SK-N-SH (cell line): ENCODE results near the gene MAGI2. TPM values are rescaled to one million over a fixed set of nuclear protein-coding genes. Genes with fewer than 3 reads are reported as not detected.

ENCODE experiments used
- CTCF ChIA-PET: fragments of 300-600, 350-600 bp; formaldehyde crosslinking; extraction: SDS; loops from one replicate; lab custom pipeline; 2021; lab: Yijun Ruan, JAX
- POLR2A ChIA-PET: fragments of 350-600 bp; sonication (Branson Sonifier 250); formaldehyde crosslinking; extraction: SDS; loops from one replicate; lab custom pipeline; 2020; ENCODE audit warnings: antibody characterized with exemption, inconsistent platforms; lab: Yijun Ruan, JAX
- DNase-seq: peaks from one replicate; pipeline ENCODE4 v3.0.0; 2012
- H2AFZ ChIP-seq: fragments of 200-600 bp; sonication (generic); 2 replicates; pipeline ENCODE4 v1.8.1; 2016; ENCODE audit warnings: antibody characterized with exemption, mild to moderate bottlenecking, low read depth
- H3F3A ChIP-seq: fragments of 200-600 bp; sonication (generic); replicated peaks from 2 replicates; pipeline ENCODE3; 2016; ENCODE audit warnings: antibody characterized with exemption, mild to moderate bottlenecking; ENCODE audit not compliant: insufficient read depth
- H3K27ac ChIP-seq, 2 experiments: fragments of 200-500 bp in 1 of 2; fragments of 200-600 bp in 1 of 2; sonication (Bioruptor generic) in 1 of 2; sonication (generic), shearing (Covaris generic) in 1 of 2; 2 replicates each; pipeline versions ENCODE4 v1.5.1 to v1.6.1; 2014 to 2016; ENCODE audit warnings: low read depth in 2 of 2, inconsistent platforms in 1 of 2, low read length in 1 of 2, mild to moderate bottlenecking in 1 of 2, mixed read lengths in 1 of 2
- H3K27me3 ChIP-seq: fragments of 200-600 bp; sonication (generic), shearing (Covaris generic); 2 replicates; pipeline ENCODE4 v1.6.1; 2016; ENCODE audit warnings: mixed run types; ENCODE audit not compliant: insufficient read depth
- H3K36me3 ChIP-seq, 2 experiments: fragments of 200-500 bp in 1 of 2; fragments of 200-600 bp in 1 of 2; sonication (Bioruptor generic) in 1 of 2; sonication (generic) in 1 of 2; replicated peaks in 1 of 2; 2 replicates each; pipeline versions ENCODE3 to v1.5.1; 2014 to 2016; ENCODE audit warnings: low read length in 1 of 2, mild to moderate bottlenecking in 1 of 2; ENCODE audit not compliant: insufficient read depth in 2 of 2, control insufficient read depth in 1 of 2
- H3K4me1 ChIP-seq, 2 experiments: fragments of 200-500 bp in 1 of 2; fragments of 200-600 bp in 1 of 2; sonication (Bioruptor generic) in 1 of 2; sonication (generic), shearing (Covaris generic) in 1 of 2; 2 replicates each; pipeline versions ENCODE4 v1.5.1 to v1.6.1; 2014 to 2016; ENCODE audit warnings: low read depth in 1 of 2, low read length in 1 of 2, mixed run types in 1 of 2; ENCODE audit not compliant: insufficient read depth in 2 of 2, control insufficient read depth in 1 of 2
- H3K4me2 ChIP-seq: fragments of 200-600 bp; sonication (generic), shearing (Covaris generic); 2 replicates; pipeline ENCODE4 v1.6.1; 2017; ENCODE audit warnings: mixed run types
- H3K4me3 ChIP-seq, 2 experiments: fragments of 200-500 bp in 1 of 2; fragments of 200-600 bp in 1 of 2; sonication (Bioruptor generic) in 1 of 2; sonication (generic), shearing (Covaris generic) in 1 of 2; 2 replicates each; pipeline versions ENCODE4 v1.5.1 to v1.8.1; 2014 to 2016; ENCODE audit warnings: low read depth in 2 of 2, inconsistent platforms in 1 of 2, low read length in 1 of 2, mild to moderate bottlenecking in 1 of 2, mixed read lengths in 1 of 2, moderate library complexity in 1 of 2
- H3K79me2 ChIP-seq: fragments of 200-600 bp; sonication (generic); 2 replicates; pipeline ENCODE4 v1.8.1; 2017; ENCODE audit warnings: mild to moderate bottlenecking; ENCODE audit not compliant: insufficient read depth
- H3K9ac ChIP-seq: fragments of 200-600 bp; sonication (generic); 2 replicates; pipeline ENCODE4 v1.6.1; 2017; ENCODE audit warnings: mixed run types
- H3K9me2 ChIP-seq: fragments of 200-600 bp; sonication (generic); 2 replicates; pipeline ENCODE4 v1.6.1; 2017; ENCODE audit warnings: mixed run types
- H3K9me3 ChIP-seq: fragments of 200-600 bp; sonication (generic); 2 replicates; pipeline ENCODE4 v1.6.1; 2017; ENCODE audit warnings: mixed run types, mild to moderate bottlenecking, moderate library complexity
- H4K20me1 ChIP-seq: fragments of 200-600 bp; sonication (generic); 2 replicates; pipeline ENCODE4 v1.6.1; 2017; ENCODE audit warnings: mild to moderate bottlenecking, mixed run types; ENCODE audit not compliant: insufficient read depth
- CHD2 ChIP-seq: fragments of 150-350 bp; IDR thresholded peaks from 2 replicates; pipeline ENCODE4 v1.6.1; 2018; ENCODE audit warnings: low read length; ENCODE audit not compliant: partially characterized antibody
- EP300 ChIP-seq, 2 experiments: IDR thresholded peaks; 2 replicates each; pipeline versions ENCODE4 v1.4.0 to v1.6.1; 2012; ENCODE audit warnings: borderline replicate concordance in 1 of 2, low read depth in 1 of 2, low read length in 1 of 2
- EZH2phosphoT487 ChIP-seq: fragments of 200-600 bp; sonication (generic); IDR thresholded peaks from 2 replicates; pipeline ENCODE4 v1.6.1; 2017; ENCODE audit warnings: low read depth, mixed run types, mild to moderate bottlenecking, antibody characterized with exemption, moderate library complexity, borderline replicate concordance
- GATA2 ChIP-seq: sonication (generic); formaldehyde crosslinking; IDR thresholded peaks from 2 replicates; pipeline ENCODE4 v1.5.0; 2020; ENCODE audit warnings: mild to moderate bottlenecking, missing genetic modification reagents
- IRF3 ChIP-seq: fragments of 150-350 bp; IDR thresholded peaks from 2 replicates; pipeline ENCODE4 v1.6.1; 2016; ENCODE audit warnings: mild to moderate bottlenecking, low read depth, low read length
- JUND ChIP-seq: IDR thresholded peaks from 2 replicates; pipeline ENCODE4 v1.4.0; 2012
- MAX ChIP-seq: IDR thresholded peaks from 2 replicates; pipeline ENCODE4 v1.4.0; 2012; ENCODE audit warnings: low read depth
- NFIC ChIP-seq: IDR thresholded peaks from 2 replicates; pipeline ENCODE4 v1.4.0; 2012; ENCODE audit warnings: borderline replicate concordance
- NRF1 ChIP-seq: IDR thresholded peaks from 2 replicates; pipeline ENCODE4 v1.6.1; 2012; ENCODE audit warnings: low read depth, mild to moderate bottlenecking, low read length
- POLR2AphosphoS5 ChIP-seq: IDR thresholded peaks from 2 replicates; pipeline ENCODE4 v1.6.1; 2012; ENCODE audit warnings: low read depth, low read length
- RCOR1 ChIP-seq: fragments of 150-350 bp; IDR thresholded peaks from 2 replicates; pipeline ENCODE4 v1.6.1; 2017; ENCODE audit warnings: antibody characterized with exemption, low read length
- RFX5 ChIP-seq: IDR thresholded peaks from 2 replicates; pipeline ENCODE4 v1.6.1; 2012; ENCODE audit warnings: mild to moderate bottlenecking, improper control_type of control experiment, low read length
- SIN3A ChIP-seq: IDR thresholded peaks from 2 replicates; pipeline ENCODE4 v1.6.1; 2012; ENCODE audit warnings: low read depth, mild to moderate bottlenecking, low read length, moderate library complexity, borderline replicate concordance
- TCF12 ChIP-seq: IDR thresholded peaks from 2 replicates; pipeline ENCODE4 v1.4.0; 2012
- TEAD4 ChIP-seq: IDR thresholded peaks from 2 replicates; pipeline ENCODE4 v1.4.0; 2012; ENCODE audit warnings: mild to moderate bottlenecking, borderline replicate concordance; ENCODE audit not compliant: insufficient read depth
- WGBS: methylation state at CpG from one replicate; pipeline ENCODE4 v1.1.6; 2017; ENCODE audit warnings: low lambda C conversion rate; 5-methylcytosine and 5-hydroxymethylcytosine counted together
- polyA plus RNA-seq, 3 experiments: library from polyadenylated mRNA; depleted of rRNA; stranded (reverse); fragments of >200 nt; gene quantifications; 2 replicates each; pipeline ENCODE4 v1.2.3, GENCODE V29; 2012
- TF ChIP-seq, protein P1 (sequence below): IDR thresholded peaks from 2 replicates; pipeline ENCODE4 v1.6.1; 2012; ENCODE audit warnings: mild to moderate bottlenecking, low read depth, low read length, moderate library complexity
- TF ChIP-seq, protein P2 (sequence below): IDR thresholded peaks from 2 replicates; pipeline ENCODE4 v1.4.0; 2012; ENCODE audit warnings: low read depth, borderline replicate concordance
- TF ChIP-seq, protein P3 (sequence below): IDR thresholded peaks from 2 replicates; pipeline ENCODE4 v1.4.0; 2012; ENCODE audit warnings: low read depth, borderline replicate concordance

The MAGI2 gene
- polyA plus RNA-seq, 1 of the 3 experiments (the other 2 are of a cell fraction) = 1.1 TPM

DNA sequence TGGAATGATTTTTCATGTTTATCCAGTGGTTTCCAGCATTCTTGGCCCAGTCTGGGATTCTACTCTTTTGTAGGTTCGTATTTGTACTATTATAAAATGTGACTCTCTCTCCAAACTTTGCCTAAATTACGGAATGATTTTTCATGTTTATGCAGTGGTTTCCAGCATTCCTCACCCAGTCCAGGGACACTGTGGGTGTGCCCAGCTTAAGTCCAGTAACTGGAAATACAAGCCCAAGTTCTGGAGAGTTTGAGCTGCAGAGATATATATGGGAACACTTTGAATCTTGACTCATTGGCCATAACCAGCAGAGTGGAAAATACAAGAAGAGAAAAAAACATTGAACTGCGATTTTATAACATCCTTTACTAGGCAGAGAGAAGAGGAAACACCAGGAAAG, 5.9 kb upstream of the MAGI2 start:
- TF ChIP-seq POLR2AphosphoS5 (no peak), SIN3A (no peak), IRF3 (no peak), RCOR1 (no peak), RFX5 (no peak), TEAD4 (no peak), NFIC (no peak), NRF1 (no peak), GATA2 (CRISPR knock-in tag) (no peak), EZH2phosphoT487 (no peak), MAX (no peak), EP300 (IDR thresholded peaks at IDR 0.05; ENCODE audit: borderline replicate concordance in 1 of 2, low read depth in 1 of 2, low read length in 1 of 2) (no peak), TCF12 (no peak), JUND (no peak), CHD2 (no peak)
- TF ChIP-seq, protein P1, sequence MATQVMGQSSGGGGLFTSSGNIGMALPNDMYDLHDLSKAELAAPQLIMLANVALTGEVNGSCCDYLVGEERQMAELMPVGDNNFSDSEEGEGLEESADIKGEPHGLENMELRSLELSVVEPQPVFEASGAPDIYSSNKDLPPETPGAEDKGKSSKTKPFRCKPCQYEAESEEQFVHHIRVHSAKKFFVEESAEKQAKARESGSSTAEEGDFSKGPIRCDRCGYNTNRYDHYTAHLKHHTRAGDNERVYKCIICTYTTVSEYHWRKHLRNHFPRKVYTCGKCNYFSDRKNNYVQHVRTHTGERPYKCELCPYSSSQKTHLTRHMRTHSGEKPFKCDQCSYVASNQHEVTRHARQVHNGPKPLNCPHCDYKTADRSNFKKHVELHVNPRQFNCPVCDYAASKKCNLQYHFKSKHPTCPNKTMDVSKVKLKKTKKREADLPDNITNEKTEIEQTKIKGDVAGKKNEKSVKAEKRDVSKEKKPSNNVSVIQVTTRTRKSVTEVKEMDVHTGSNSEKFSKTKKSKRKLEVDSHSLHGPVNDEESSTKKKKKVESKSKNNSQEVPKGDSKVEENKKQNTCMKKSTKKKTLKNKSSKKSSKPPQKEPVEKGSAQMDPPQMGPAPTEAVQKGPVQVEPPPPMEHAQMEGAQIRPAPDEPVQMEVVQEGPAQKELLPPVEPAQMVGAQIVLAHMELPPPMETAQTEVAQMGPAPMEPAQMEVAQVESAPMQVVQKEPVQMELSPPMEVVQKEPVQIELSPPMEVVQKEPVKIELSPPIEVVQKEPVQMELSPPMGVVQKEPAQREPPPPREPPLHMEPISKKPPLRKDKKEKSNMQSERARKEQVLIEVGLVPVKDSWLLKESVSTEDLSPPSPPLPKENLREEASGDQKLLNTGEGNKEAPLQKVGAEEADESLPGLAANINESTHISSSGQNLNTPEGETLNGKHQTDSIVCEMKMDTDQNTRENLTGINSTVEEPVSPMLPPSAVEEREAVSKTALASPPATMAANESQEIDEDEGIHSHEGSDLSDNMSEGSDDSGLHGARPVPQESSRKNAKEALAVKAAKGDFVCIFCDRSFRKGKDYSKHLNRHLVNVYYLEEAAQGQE = no peak
- TF ChIP-seq, protein P2, sequence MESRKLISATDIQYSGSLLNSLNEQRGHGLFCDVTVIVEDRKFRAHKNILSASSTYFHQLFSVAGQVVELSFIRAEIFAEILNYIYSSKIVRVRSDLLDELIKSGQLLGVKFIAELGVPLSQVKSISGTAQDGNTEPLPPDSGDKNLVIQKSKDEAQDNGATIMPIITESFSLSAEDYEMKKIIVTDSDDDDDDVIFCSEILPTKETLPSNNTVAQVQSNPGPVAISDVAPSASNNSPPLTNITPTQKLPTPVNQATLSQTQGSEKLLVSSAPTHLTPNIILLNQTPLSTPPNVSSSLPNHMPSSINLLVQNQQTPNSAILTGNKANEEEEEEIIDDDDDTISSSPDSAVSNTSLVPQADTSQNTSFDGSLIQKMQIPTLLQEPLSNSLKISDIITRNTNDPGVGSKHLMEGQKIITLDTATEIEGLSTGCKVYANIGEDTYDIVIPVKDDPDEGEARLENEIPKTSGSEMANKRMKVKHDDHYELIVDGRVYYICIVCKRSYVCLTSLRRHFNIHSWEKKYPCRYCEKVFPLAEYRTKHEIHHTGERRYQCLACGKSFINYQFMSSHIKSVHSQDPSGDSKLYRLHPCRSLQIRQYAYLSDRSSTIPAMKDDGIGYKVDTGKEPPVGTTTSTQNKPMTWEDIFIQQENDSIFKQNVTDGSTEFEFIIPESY = no peak
- TF ChIP-seq, protein P3, sequence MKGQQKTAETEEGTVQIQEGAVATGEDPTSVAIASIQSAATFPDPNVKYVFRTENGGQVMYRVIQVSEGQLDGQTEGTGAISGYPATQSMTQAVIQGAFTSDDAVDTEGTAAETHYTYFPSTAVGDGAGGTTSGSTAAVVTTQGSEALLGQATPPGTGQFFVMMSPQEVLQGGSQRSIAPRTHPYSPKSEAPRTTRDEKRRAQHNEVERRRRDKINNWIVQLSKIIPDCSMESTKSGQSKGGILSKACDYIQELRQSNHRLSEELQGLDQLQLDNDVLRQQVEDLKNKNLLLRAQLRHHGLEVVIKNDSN = no peak
- POLR2A ChIA-PET = no interaction called here
- no peak overlapping the region for H3K4me3 ChIP-seq
- H3K27me3 ChIP-seq = no peaks in the 10 kb centered on the region
- H3F3A ChIP-seq = peaks cover 6% of the 10 kb centered on the region
- peaks cover 75 to 82% of the 10 kb centered on the region in 2 experiments for H3K36me3 ChIP-seq
- peaks cover 34% of the 10 kb centered on the region for H3K79me2 ChIP-seq
- H3K27ac ChIP-seq = no peak overlapping the region
- no peak overlapping the region for H2AFZ ChIP-seq
- no peak for DNase-seq
- no peak overlapping the region for H3K4me2 ChIP-seq
- 90% methylated on average over 3 of the region's 3 CpGs for WGBS
- H3K9ac ChIP-seq = no peak overlapping the region
- CTCF ChIA-PET = no interaction called here
- H3K9me2 ChIP-seq = no peaks in the 10 kb centered on the region; the same call in 1 of the 2 replicates
- H3K9me3 ChIP-seq = no peaks in the 10 kb centered on the region
- H4K20me1 ChIP-seq = no peaks in the 10 kb centered on the region
- H3K4me1 ChIP-seq = peaks cover 0 to 22% of the 10 kb centered on the region in 2 experiments; a peak in 2 of 4 replicates
